SK-N-MC (cell line): ENCODE results near the gene SLC35A2.
"Not testable (repeated sequence)": the region's sequence is repeated elsewhere in the genome, so short reads cannot be mapped to it uniquely, and the experiment has no call there.

Experiments used
- EZH2 ChIP-seq: fragments of 200-600 bp; sonication (generic); IDR thresholded peaks from one replicate; pipeline ENCODE4 v1.6.1; 2017; ENCODE audit warnings: antibody characterized with exemption
- FOXP2 ChIP-seq: optimal IDR thresholded peaks from 2 replicates; pipeline ENCODE3; 2011; ENCODE audit warnings: mild to moderate bottlenecking, moderate library complexity; ENCODE audit not compliant: insufficient read depth; ENCODE audit errors: extremely low read length, control extremely low read depth
- POLR2AphosphoS5 ChIP-seq: IDR thresholded peaks from 2 replicates; pipeline ENCODE4 v1.6.1; 2012; ENCODE audit warnings: mild to moderate bottlenecking, low read depth, low read length, borderline replicate concordance

GRCh38 chrX:48854121-48854804, 57.2 kb downstream of the SLC35A2 start:
- not testable (repeated sequence) for TF ChIP-seq POLR2AphosphoS5, EZH2, FOXP2
